Posterior cingulate gyrus (tissue), 11 donors: ENCODE results near the gene C11orf71.
A peak's percentile ranks its signal among the peaks of the same experiment; 100 is the strongest.

Source experiments
- DNase-seq, 10 donors: peaks; one replicate each; pipeline versions ENCODE4 v3.0.0 to v3.0.0-alpha.2; 2020 to 2021; ENCODE audit warnings: mixed read lengths in 3 of 10
- intact Hi-C: fragments of 100-400 bp; cut with DNase I; formaldehyde crosslinking; loops from one replicate; pipeline ENCODE4 v1.15.1; 2023

Gene C11orf71

DNA sequence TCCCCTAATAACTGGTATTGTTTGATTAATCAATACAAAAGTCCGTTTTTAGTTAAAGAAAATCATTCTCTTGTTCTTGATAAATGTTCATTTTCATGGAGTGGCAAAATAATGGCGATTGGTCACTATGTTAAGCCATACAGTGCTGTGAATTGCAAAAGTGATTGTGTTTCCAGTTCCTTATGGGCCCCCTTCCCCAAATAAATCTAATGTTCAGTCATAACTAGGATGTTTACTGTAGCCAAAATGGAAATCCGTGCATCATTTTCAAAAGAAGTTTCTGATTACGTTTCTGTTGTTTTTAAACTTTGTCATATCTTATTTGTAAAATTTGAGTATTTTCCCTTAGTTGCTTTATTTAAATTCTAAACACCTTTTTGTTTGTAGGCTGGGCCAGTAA lies 1.0 kb upstream of the C11orf71 start:
- intact Hi-C loops = no loop called here
- no peak for DNase-seq

DNA sequence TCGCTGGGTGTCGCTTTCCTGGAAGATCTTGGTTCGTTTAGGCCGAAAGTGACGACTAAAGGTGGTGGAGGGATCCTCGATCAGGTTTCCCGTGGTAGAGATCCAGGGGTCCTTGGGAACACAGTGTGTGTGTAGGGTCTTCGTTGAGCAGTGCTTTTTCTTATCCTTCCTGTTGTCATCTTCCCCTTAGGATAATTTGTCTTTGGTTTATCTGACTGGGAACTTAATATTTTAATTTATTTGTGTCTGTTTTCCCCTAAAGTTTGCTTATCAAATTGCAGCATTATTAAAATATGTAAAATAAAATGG lies 558 bp upstream of the C11orf71 start:
- intact Hi-C loops = loop anchor here (1.0 kb wide), 1 partner anchor 38 kb away; the partner anchor contains the start of gene REXO2
- no peak for DNase-seq

GRCh38 chr11:114399490-114400215 lies 658 bp downstream of the C11orf71 start:
- DNase-seq = peak in 1 of 10 donors; percentile 80
- intact Hi-C loops = loop anchor here (1.0 to 5.0 kb wide), 2 partner anchors 40 to 52 kb away; partner anchors contain the start of gene REXO2

DNA sequence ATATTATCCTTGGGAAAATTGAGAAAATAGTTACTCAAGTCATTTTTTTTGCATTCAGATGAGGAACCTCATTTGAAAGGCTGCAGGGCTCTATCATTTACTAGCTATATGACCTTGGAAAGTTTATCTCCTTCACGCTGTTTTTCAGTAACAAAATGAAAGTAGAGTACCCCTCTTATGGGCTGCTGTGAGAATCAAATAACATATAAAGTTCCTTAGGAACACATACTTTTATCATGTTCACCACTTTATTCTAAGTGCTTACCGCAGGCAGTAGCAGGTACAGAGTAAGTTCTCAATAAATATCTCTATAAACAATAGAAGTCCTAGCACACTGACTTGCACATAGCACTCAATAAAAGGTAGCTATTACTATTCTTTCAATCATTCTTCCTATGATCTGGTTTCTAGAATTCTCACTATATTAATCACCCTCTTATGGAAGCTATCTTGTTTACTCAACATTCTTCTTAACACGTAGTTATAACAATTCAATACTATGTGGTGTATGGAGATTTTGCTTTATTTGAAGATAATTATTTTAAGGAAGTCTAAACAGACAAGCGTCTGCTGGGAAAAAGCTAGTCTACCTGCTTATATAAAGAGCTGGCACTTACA lies 1.9 kb downstream of the C11orf71 start:
- intact Hi-C loops = loop anchor here (5.0 kb wide), 1 partner anchor 51 kb away; no protein-coding TSS in a partner anchor
- no peak for DNase-seq

- intact Hi-C loops = loop anchor here (5.0 kb wide), 1 partner anchor 50 kb away; no protein-coding TSS in a partner anchor
- DNase-seq = no peak
These were observed 2.8 kb downstream of the C11orf71 start for GRCh38 chr11:114397349-114397982.

GRCh38 chr11:114396916-114397315 lies 3.4 kb downstream of the C11orf71 start:
- intact Hi-C loops = loop anchor here (5.0 kb wide), 1 partner anchor 50 kb away; no protein-coding TSS in a partner anchor
- no peak for DNase-seq

- intact Hi-C loops = loop anchor here (5.0 kb wide), 1 partner anchor 48 kb away; no protein-coding TSS in a partner anchor
- DNase-seq = no peak
These were observed 4.6 kb downstream of the C11orf71 start for GRCh38 chr11:114395736-114396135.

DNA sequence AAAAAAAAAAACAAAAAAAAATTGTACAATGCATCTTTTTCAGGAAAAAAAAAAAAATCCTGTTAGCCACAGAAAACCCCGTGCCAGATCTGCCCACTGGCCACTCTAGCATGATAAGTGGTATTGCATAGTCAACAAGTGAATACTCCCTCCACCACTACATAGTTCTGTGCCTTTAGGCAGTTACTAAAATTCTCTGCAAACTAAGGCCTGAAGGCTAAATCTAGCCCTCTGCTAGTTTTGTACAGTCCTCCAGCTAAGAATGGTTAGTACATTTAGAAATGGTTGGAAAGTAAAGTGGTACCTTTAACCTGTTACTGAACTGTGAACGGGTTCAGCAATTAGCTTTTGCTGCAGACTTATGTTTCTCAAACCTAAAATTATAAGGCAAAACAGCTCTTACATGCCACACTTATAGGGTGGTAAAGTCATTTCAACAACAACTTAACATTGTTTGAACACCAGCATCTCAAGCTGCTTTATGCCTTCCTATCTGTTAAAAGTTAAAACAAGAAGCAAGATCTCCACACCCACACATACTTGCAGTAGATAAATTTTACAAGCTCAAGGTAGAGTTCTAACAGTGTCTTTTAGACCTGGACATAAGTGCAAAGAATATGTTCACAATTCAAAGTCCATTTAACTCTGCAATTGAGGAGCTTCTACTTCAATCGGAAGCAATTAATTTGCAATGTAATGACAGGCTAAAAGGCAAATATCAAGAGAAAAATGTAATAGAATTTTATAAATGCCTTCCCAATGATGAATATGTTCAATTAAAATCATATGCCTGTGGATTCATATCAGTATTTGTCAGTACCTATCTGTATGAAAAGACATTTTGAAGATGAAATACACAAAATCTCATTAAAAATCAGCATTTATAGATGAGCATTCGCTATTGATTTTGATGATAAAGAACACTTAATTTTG lies 7.3 kb downstream of the C11orf71 start:
- intact Hi-C loops = no loop called here
- no peak for DNase-seq

- intact Hi-C loops = no loop called here
- no peak for DNase-seq
These were observed 13.8 kb downstream of the C11orf71 start for GRCh38 chr11:114386545-114386944.

DNA sequence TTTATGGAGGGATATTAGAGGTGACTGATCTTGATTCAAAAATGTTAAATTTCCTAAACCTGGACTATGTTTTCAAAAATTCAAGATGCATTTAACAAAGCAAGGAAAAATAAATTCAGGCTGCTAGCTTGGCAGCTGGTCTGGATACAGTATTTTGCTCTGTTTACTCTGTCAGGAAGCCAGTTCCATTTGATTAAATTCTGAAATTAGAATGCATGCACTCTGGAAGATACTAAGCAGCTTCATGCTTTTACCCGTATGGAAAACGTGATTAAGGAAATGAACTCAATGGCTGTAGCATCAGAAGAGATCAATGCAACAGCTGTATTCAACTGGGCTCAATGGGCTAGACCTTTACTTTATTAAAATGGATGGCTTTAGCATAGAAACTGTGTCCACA lies 14.2 kb downstream of the C11orf71 start:
- no peak for DNase-seq
- intact Hi-C loops = no loop called here

DNA sequence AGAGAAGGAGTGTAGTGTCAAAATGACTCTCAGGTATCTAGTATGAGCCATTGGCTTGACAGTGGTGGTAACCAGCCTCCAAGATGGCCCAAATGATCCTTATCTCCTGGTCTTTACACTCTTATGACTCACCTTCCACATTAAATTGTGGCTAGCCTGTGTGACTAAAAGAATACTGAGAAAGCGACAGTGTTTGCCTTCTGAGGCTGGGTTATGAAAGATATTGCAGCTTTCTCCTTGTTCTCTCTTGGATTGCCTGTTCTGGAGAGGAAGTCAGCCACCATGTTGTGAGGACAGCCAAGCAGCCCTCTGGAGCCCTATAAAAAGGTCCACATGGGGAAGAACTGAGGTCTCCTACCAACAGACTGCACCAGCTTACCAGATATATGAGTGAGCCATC lies 15.8 kb downstream of the C11orf71 start:
- no peak for DNase-seq
- intact Hi-C loops = no loop called here

DNA sequence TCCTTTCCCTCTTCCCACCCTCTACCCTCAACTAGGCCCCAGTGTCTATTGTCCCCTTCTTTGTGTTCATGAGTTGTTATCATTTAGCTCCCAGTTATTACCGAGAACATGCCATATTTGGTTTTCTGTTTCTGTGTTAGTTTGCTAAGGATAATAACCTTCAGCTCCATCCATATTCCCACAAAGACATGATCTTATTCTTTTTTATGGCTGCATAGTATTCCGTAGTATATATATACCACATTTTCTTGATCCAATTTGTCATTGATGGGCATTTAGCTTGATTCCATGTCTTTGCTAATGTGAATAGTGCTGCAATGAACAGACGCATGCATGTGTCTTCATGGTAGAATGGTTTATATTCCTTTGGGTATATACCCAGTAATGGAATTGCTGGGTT lies 17.8 kb downstream of the C11orf71 start:
- no peak for DNase-seq
- intact Hi-C loops = no loop called here

DNA sequence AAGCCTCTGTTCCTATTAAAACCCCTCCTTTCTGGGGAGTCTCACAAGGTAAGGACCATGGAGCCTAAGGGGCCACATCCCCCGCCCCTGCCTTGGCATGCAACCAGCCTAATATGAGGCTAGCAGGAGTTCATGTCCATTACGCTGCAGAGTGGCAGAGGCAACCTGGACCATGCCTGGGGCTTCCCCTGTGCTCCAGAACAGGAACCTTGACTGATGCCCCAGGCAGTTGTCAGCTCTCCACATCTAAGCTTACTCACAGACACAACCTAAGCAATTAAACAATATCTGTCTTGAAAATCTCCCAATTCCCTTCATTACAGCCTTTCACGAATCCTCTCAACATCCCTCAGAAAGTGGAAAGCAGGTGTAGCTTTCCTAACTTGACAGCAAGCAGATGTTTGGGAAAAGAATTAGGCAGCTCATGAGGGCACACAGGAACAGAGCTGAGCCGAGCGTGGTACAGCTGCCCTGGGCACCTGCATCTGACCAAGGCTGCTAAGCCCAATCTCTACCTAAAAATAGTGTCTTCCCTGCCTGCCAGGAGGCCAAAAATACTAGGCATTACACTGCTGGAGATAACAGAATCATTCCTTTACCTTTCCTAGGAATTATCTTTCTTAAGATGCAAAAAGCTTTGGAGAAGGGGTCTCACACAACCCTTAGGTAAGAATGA lies 20.8 kb downstream of the C11orf71 start:
- DNase-seq = no peak
- intact Hi-C loops = no loop called here

DNA sequence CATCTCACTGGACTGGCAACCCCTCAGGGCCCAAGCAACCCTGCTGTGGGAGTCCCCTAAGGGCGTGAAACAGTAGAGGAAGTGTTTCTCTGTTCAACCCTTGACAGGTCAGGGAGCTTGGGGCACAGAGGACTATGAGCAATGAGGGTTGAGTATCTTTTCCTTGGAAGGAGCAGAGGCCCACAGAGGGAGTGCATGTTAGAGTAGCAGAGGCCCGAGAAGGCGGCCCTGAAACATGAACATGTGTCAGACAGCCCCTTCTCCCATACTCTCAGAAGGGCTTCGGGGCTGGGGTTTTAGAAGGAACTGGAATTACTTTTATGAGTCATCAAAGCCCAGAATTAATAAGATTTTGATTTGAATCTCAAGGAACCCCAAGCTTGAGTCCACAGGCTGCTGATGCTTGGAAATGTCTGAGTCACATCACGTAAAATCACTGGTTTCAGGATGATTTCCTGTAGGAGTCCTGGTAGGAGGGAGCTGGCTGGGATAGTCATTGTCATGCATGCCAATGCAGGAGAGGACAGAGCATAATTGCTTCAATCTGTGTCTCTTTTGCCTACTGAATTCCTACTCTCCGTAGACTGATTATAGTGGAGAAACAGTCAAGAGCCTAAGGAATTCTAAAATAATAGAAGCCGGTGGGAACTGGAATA lies 22.6 kb downstream of the C11orf71 start:
- no peak for DNase-seq
- intact Hi-C loops = no loop called here

- no peak for DNase-seq
These were observed 25.3 kb downstream of the C11orf71 start for GRCh38 chr11:114375052-114375451.

DNA sequence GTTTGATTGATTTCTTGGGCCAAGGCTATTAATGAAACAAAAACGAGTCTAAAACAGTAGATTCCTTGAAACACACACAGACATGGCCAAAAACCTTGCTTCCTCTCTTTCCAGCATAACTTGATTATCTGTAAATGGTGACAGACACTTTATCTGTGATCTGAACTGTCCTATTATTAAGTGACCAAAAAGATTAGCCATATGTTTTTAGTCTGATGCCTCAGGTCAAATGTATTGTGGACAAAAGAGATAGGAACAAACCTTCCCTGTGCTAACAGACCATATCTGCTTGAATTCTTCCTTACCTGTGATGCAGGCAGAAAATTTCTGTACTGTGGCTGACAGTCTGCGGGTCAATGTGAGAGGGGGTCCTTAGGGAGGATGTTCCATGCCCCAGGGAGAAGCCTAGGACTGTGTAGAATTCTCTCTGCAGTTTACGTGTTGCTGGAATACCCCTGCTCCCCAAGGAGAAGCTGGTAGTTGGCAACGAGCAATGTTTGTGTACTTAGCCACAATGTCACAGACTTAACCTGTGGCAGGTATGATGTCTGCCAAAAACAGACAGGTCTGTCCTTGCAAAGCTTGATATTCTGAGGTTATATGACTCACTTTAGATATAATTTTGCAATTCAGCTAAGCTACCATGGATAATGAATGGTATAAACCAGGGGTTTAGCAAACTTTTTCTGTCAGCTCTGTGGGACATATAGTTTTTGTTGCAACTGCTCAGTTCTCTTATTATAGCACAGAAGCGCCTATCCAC lies 31.2 kb downstream of the C11orf71 start:
- DNase-seq = no peak
- intact Hi-C loops = no loop called here

More at GRCh38 chr11:114375052-114375451, 25.3 kb downstream of the C11orf71 start:
- intact Hi-C loops = no loop called here

DNA sequence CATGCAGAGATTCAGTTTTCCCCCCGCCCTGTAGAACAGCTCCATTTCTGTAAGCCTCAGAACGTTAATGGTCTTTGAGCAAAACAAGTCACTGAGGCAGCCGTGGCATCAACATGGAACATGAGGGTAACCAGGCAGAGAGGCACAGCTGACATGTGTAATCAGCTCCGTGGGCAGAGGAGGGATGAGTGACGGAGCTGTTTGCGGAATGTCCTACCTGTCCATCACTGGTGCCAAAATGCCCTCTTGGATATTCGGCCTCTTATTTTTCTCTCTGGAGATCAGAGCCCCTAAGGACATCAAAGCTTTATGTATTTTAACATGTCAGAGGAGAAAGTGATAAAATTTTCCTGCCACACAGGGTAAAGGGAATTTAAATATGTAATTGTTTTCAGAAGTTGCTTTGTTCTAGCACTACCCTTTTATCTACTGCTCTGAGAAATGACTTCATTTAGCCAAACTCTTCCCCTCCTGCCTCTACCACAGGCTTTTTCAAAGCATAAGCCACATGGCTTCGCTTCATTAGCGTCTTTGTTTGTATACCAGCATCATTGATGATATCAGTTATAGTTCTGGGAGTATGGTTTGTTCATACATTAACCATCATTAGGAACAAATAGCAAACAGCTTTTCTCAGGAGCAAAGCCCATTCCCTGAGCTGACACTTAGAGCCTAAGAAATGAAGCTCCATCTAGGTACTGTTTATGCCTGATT lies 32.9 kb downstream of the C11orf71 start:
- intact Hi-C loops = no loop called here
- no peak for DNase-seq
